ENCODE data around the gene AXIN1. TPM values are rescaled to one million over a fixed set of nuclear protein-coding genes. Genes with fewer than 3 reads are reported as not detected.
"Not testable (repeated sequence)": the region's sequence is repeated elsewhere in the genome, so short reads cannot be mapped to it uniquely, and the experiment has no call there.

AXIN1 gene
- total RNA-seq, 1 experiment from 2014 or later = 53.3 TPM

DNA sequence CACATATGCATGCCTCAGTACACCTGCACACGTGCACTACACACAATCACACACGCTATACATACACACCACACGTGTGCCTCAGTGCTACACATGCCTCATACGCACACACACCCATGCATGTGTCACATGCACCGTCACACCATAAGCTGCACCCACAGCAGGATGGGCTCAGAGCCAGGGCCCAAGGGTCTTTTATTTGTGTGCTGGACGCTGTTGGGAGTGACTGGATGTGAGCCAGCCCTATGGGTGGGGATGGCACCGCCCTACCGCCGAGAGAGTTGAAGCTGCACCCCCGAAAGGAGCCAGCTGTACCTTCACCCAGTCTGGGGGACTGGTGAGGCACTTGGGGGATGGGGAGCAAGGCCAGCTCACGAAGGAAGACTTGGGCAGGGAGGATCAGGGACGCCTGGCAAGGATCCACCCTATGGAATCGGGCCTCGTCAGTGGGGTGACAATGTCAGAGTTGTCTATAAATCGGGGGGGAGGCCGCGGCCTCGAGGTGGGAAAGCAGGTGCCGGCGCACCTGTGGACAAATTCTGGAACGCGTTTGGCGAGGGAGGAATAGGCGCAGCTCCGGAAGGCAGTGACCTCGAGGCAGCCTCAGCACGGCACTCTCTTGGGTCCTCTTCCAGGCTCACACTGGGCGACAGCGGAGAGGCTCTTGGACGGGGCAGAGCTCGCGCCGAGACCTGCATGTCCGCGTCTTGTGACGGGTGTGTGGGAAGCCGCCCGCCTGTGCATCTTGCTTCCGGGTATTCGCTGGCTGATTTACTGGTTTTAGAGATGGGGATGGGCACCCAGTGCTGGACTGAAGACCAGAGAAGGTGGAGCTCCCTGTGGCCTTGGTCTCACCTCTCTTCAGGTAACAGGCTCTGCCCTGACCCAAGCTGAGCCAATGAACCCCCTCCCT is 84.1 kb downstream of the AXIN1 start:
- Histone ChIP-seq H3K27me3 (ENCODE audit: control insufficient read depth, insufficient read depth, low read length) (no peaks in the 10 kb centered on the region), H3K4me1 (ENCODE audit: control insufficient read depth, insufficient read depth, low read length) (no peaks in the 10 kb centered on the region; the same call in 1 of the 2 replicates), H3K27ac (ENCODE audit: low read length) (no peak overlapping the region), H3K36me3 (ENCODE audit: control insufficient read depth, insufficient read depth, low read length) (no peaks in the 10 kb centered on the region), H3K4me3 (ENCODE audit: low read depth in 2 of 2, low read length in 2 of 2) (no peak overlapping the region), H3K9me3 (ENCODE audit: control insufficient read depth, insufficient read depth, low read depth, low read length) (no peaks in the 10 kb centered on the region)
- CTCF ChIA-PET = interaction anchor here (1.0 kb wide), 1 partner anchor 94 kb away, joined by 4 read pairs; no protein-coding TSS in a partner anchor
- POLR2A ChIA-PET = no interaction called here
- TF ChIP-seq TCF7L2 (IDR thresholded peaks at IDR 0.05; ENCODE audit: low read depth, low read length) (no peak), SIN3A (IDR thresholded peaks at IDR 0.05; ENCODE audit: borderline replicate concordance, insufficient read depth, low read depth, low read length) (no peak), POLR2AphosphoS5 (IDR thresholded peaks at IDR 0.05; ENCODE audit: low read depth, low read length) (no peak)
- TF ChIP-seq, protein P1, sequence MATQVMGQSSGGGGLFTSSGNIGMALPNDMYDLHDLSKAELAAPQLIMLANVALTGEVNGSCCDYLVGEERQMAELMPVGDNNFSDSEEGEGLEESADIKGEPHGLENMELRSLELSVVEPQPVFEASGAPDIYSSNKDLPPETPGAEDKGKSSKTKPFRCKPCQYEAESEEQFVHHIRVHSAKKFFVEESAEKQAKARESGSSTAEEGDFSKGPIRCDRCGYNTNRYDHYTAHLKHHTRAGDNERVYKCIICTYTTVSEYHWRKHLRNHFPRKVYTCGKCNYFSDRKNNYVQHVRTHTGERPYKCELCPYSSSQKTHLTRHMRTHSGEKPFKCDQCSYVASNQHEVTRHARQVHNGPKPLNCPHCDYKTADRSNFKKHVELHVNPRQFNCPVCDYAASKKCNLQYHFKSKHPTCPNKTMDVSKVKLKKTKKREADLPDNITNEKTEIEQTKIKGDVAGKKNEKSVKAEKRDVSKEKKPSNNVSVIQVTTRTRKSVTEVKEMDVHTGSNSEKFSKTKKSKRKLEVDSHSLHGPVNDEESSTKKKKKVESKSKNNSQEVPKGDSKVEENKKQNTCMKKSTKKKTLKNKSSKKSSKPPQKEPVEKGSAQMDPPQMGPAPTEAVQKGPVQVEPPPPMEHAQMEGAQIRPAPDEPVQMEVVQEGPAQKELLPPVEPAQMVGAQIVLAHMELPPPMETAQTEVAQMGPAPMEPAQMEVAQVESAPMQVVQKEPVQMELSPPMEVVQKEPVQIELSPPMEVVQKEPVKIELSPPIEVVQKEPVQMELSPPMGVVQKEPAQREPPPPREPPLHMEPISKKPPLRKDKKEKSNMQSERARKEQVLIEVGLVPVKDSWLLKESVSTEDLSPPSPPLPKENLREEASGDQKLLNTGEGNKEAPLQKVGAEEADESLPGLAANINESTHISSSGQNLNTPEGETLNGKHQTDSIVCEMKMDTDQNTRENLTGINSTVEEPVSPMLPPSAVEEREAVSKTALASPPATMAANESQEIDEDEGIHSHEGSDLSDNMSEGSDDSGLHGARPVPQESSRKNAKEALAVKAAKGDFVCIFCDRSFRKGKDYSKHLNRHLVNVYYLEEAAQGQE (IDR thresholded peaks at IDR 0.05; ENCODE audit: insufficient read depth in 1 of 2, low read depth in 2 of 2, low read length in 1 of 2) = no peak
- TF ChIP-seq, protein P2, sequence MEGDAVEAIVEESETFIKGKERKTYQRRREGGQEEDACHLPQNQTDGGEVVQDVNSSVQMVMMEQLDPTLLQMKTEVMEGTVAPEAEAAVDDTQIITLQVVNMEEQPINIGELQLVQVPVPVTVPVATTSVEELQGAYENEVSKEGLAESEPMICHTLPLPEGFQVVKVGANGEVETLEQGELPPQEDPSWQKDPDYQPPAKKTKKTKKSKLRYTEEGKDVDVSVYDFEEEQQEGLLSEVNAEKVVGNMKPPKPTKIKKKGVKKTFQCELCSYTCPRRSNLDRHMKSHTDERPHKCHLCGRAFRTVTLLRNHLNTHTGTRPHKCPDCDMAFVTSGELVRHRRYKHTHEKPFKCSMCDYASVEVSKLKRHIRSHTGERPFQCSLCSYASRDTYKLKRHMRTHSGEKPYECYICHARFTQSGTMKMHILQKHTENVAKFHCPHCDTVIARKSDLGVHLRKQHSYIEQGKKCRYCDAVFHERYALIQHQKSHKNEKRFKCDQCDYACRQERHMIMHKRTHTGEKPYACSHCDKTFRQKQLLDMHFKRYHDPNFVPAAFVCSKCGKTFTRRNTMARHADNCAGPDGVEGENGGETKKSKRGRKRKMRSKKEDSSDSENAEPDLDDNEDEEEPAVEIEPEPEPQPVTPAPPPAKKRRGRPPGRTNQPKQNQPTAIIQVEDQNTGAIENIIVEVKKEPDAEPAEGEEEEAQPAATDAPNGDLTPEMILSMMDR (IDR thresholded peaks at IDR 0.05) = no peak
- no peak for DNase-seq (ENCODE audit: low read depth, low spot score)
- intact Hi-C loops (cut with micrococcal nuclease; ENCODE audit: unreplicated experiment) = no loop called here
- in situ Hi-C loops (cut with HindIII; ENCODE audit: low pct_unique_long_range_greater_than_20kb, low sequenced_read_pairs) = no loop called here
- ATAC-seq = no peak
- BruUV-seq (replicated peaks) = no TSS peak

DNA sequence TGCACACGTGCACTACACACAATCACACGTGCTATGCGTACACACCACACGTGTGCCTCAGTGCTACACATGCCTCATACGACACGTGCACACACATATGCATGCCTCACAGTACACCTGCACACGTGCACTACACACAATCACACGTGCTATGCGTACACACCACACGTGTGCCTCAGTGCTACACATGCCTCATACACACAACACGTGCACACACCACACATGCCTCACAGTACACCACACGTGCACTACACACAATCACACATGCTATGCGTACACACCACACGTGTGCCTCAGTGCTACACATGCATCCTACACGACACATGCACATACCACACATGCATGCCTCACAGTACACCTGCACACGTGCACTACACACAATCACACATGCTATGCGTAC is 85.0 kb downstream of the AXIN1 start:
- H3K27me3 ChIP-seq (ENCODE audit: control insufficient read depth, insufficient read depth, low read length); H3K27ac ChIP-seq (ENCODE audit: low read length); intact Hi-C loops (cut with micrococcal nuclease; ENCODE audit: unreplicated experiment); in situ Hi-C loops (cut with HindIII; ENCODE audit: low pct_unique_long_range_greater_than_20kb, low sequenced_read_pairs); BruUV-seq (replicated peaks); H3K4me3 ChIP-seq (ENCODE audit: low read depth in 2 of 2, low read length in 2 of 2); POLR2A ChIA-PET; H3K9me3 ChIP-seq (ENCODE audit: control insufficient read depth, insufficient read depth, low read depth, low read length); CTCF ChIA-PET; H3K36me3 ChIP-seq (ENCODE audit: control insufficient read depth, insufficient read depth, low read length); ATAC-seq; H3K4me1 ChIP-seq (ENCODE audit: control insufficient read depth, insufficient read depth, low read length); DNase-seq (ENCODE audit: low read depth, low spot score): not testable (repeated sequence)
